ENCODE data around the gene DENND1A.

DENND1A gene

GRCh38 chr9:123376218-123377071 lies 553.5 kb downstream of the DENND1A start:
- no peak for DNase-seq

GRCh38 chr9:123375469-123376132 lies 554.3 kb downstream of the DENND1A start:
- no peak for DNase-seq

- no peak for DNase-seq
Measured at GRCh38 chr9:123373946-123374345, 556.0 kb downstream of the DENND1A start.

GRCh38 chr9:123373447-123373923 lies 556.4 kb downstream of the DENND1A start:
- no peak for DNase-seq

GRCh38 chr9:123372766-123373446 lies 557.0 kb downstream of the DENND1A start:
- DNase-seq: no peak

GRCh38 chr9:123371805-123372590 lies 557.9 kb downstream of the DENND1A start:
- no peak for DNase-seq

- no peak for DNase-seq
Measured at GRCh38 chr9:123371228-123371584, 558.7 kb downstream of the DENND1A start.

GRCh38 chr9:123370526-123371227 lies 559.2 kb downstream of the DENND1A start:
- no peak for DNase-seq

- DNase-seq: no peak
Measured at GRCh38 chr9:123370108-123370507, 559.8 kb downstream of the DENND1A start.

GRCh38 chr9:123369296-123369695 lies 560.6 kb downstream of the DENND1A start:
- DNase-seq: no peak

GRCh38 chr9:123368536-123369153 lies 561.3 kb downstream of the DENND1A start:
- no peak for DNase-seq

GRCh38 chr9:123368023-123368422 lies 561.9 kb downstream of the DENND1A start:
- DNase-seq: no peak

- no peak for DNase-seq
Measured at GRCh38 chr9:123365881-123366528, 563.9 kb downstream of the DENND1A start.

GRCh38 chr9:123365287-123365880 lies 564.5 kb downstream of the DENND1A start:
- DNase-seq: no peak

- DNase-seq: no peak
Measured at GRCh38 chr9:123364241-123364824, 565.6 kb downstream of the DENND1A start.

GRCh38 chr9:123362856-123363255 lies 567.1 kb downstream of the DENND1A start:
- no peak for DNase-seq

- no peak for DNase-seq
Measured at GRCh38 chr9:123361731-123362510, 568.0 kb downstream of the DENND1A start.

GRCh38 chr9:123361086-123361730 lies 568.7 kb downstream of the DENND1A start:
- DNase-seq: no peak
